Glutamatergic neuron (in vitro differentiated cells): Measurements from ENCODE around the gene CCNQ. TPM values are rescaled to one million over a fixed set of nuclear protein-coding genes. Genes with fewer than 3 reads are reported as not detected.

ENCODE experiments used
- DNase-seq: peaks from one replicate; pipeline ENCODE4 v3.0.0; 2022
- H3K27ac Mint-ChIP-seq: one replicate; pipeline ENCODE4 v1.8.0; 2020; ENCODE audit warnings: mild to moderate bottlenecking, mixed read lengths, inconsistent platforms; ENCODE audit not compliant: unreplicated experiment
- H3K27me3 Mint-ChIP-seq: one replicate; pipeline ENCODE4 v1.8.0; 2020; ENCODE audit warnings: mild to moderate bottlenecking, moderate library complexity, mixed read lengths, inconsistent platforms; ENCODE audit not compliant: unreplicated experiment
- H3K36me3 Mint-ChIP-seq: one replicate; pipeline ENCODE4 v1.8.0; 2020; ENCODE audit warnings: mild to moderate bottlenecking, mixed read lengths, inconsistent platforms; ENCODE audit not compliant: unreplicated experiment
- H3K4me1 Mint-ChIP-seq: one replicate; pipeline ENCODE4 v1.8.0; 2020; ENCODE audit warnings: mild to moderate bottlenecking, low read depth, mixed read lengths, inconsistent platforms; ENCODE audit not compliant: unreplicated experiment
- H3K4me3 Mint-ChIP-seq: one replicate; pipeline ENCODE4 v1.8.0; 2020; ENCODE audit warnings: mild to moderate bottlenecking, mixed read lengths, inconsistent platforms; ENCODE audit not compliant: unreplicated experiment
- H3K9me3 Mint-ChIP-seq: one replicate; pipeline ENCODE4 v1.8.0; 2020; ENCODE audit warnings: mild to moderate bottlenecking, moderate library complexity, mixed read lengths, inconsistent platforms; ENCODE audit not compliant: unreplicated experiment
- CTCF ChIP-seq: fragments of 200-600 bp; sonication (generic); IDR thresholded peaks from one replicate; pipeline ENCODE4 v1.5.0; 2021; ENCODE audit not compliant: partially characterized antibody, unreplicated experiment
- total RNA-seq: library from RNA; stranded (reverse); fragmentation: NEBNext Ultra II Directional; extraction: Animal tissue kit (Norgen Biotek cat#: 25700); gene quantifications from one replicate; pipeline ENCODE4 v1.2.1, GENCODE V29; 2021; ENCODE audit not compliant: unreplicated experiment

Gene CCNQ
- total RNA-seq, 1 donor from 2014 or later = 28.9 TPM

- Mint-ChIP-seq H3K4me1 (no peaks in the 10 kb centered on the region), H3K9me3 (no peaks in the 10 kb centered on the region), H3K27ac (no peak overlapping the region), H3K36me3 (no peaks in the 10 kb centered on the region), H3K4me3 (no peak overlapping the region), H3K27me3 (no peaks in the 10 kb centered on the region)
- TF ChIP-seq CTCF = no peak
- DNase-seq = no peak
These were observed 23.8 kb upstream of the CCNQ start for GRCh38 chrX:153622661-153623309.

GRCh38 chrX:153621949-153622598, 23.1 kb upstream of the CCNQ start:
- DNase-seq = no peak
- Mint-ChIP-seq H3K4me3 (no peak overlapping the region), H3K27ac (no peak overlapping the region), H3K4me1 (no peaks in the 10 kb centered on the region), H3K27me3 (no peaks in the 10 kb centered on the region), H3K9me3 (no peaks in the 10 kb centered on the region), H3K36me3 (no peaks in the 10 kb centered on the region)
- no peak for TF ChIP-seq CTCF

GRCh38 chrX:153620576-153620975, 21.6 kb upstream of the CCNQ start:
- H3K27ac Mint-ChIP-seq = no peak overlapping the region
- no peak for DNase-seq
- H3K27me3 Mint-ChIP-seq = no peaks in the 10 kb centered on the region
- H3K9me3 Mint-ChIP-seq = no peaks in the 10 kb centered on the region
- no peak overlapping the region for H3K4me3 Mint-ChIP-seq
- no peak for TF ChIP-seq CTCF
- no peaks in the 10 kb centered on the region for H3K36me3 Mint-ChIP-seq
- H3K4me1 Mint-ChIP-seq = no peaks in the 10 kb centered on the region

- TF ChIP-seq CTCF = no peak
- DNase-seq = no peak
- no peaks in the 10 kb centered on the region for H3K27me3 Mint-ChIP-seq
These were observed 15.9 kb upstream of the CCNQ start for GRCh38 chrX:153614818-153615217.

GRCh38 chrX:153612413-153612812, 13.5 kb upstream of the CCNQ start:
- H3K9me3 Mint-ChIP-seq = peaks cover 3% of the 10 kb centered on the region
- no peak for TF ChIP-seq CTCF
- peaks cover 2% of the 10 kb centered on the region for H3K27me3 Mint-ChIP-seq
- no peak overlapping the region for H3K27ac Mint-ChIP-seq
- no peaks in the 10 kb centered on the region for H3K36me3 Mint-ChIP-seq
- H3K4me3 Mint-ChIP-seq = no peak overlapping the region
- H3K4me1 Mint-ChIP-seq = no peaks in the 10 kb centered on the region
- no peak for DNase-seq

More at GRCh38 chrX:153614818-153615217, 15.9 kb upstream of the CCNQ start:
- no peak overlapping the region for H3K4me3 Mint-ChIP-seq
- H3K36me3 Mint-ChIP-seq = no peaks in the 10 kb centered on the region
- H3K4me1 Mint-ChIP-seq = no peaks in the 10 kb centered on the region
- H3K27ac Mint-ChIP-seq = no peak overlapping the region
- H3K9me3 Mint-ChIP-seq = peaks cover 2% of the 10 kb centered on the region
